HepG2 (cell line): ENCODE measurements around the gene CBX5. TPM values are rescaled to one million over a fixed set of nuclear protein-coding genes. Genes with fewer than 3 reads are reported as not detected.
A peak's percentile ranks its signal among the peaks of the same experiment; 100 is the strongest.

Experiments
- ATRX ChIP-seq: sonication (generic); formaldehyde crosslinking; IDR thresholded peaks from 2 replicates; pipeline ENCODE4 v1.4.0; 2020; ENCODE audit warnings: missing genetic modification reagents, borderline replicate concordance
- DNMT1 ChIP-seq: sonication (generic); formaldehyde crosslinking; IDR thresholded peaks from 2 replicates; pipeline ENCODE4 v1.5.1; 2020; ENCODE audit warnings: mild to moderate bottlenecking, missing genetic modification reagents
- FOXA1 ChIP-seq, 2 experiments: fragments of 450-650 bp in 1 of 2; sonication (generic) in 1 of 2; formaldehyde crosslinking in 1 of 2; IDR thresholded peaks; 2 replicates each; pipeline versions ENCODE4 v1.4.0 to v1.6.1; 2016 to 2020; ENCODE audit warnings: missing genetic modification reagents in 1 of 2
- RBM39 ChIP-seq: fragments of 200-400 bp; formaldehyde crosslinking; IDR thresholded peaks from one replicate; pipeline ENCODE4 v1.6.1; 2018; ENCODE audit warnings: antibody characterized with exemption, mild to moderate bottlenecking, low read depth, low read length; ENCODE audit not compliant: poor library complexity, severe bottlenecking
- SMAD9 ChIP-seq: sonication (generic); formaldehyde crosslinking; IDR thresholded peaks from 2 replicates; pipeline ENCODE4 v1.5.1; 2020; ENCODE audit warnings: mild to moderate bottlenecking, missing genetic modification reagents
- ZNF75D ChIP-seq: sonication (generic); formaldehyde crosslinking; IDR thresholded peaks from 2 replicates; pipeline ENCODE4 v1.8.1; 2023; ENCODE audit warnings: missing genetic modification reagents, mild to moderate bottlenecking, borderline replicate concordance
- polyA plus RNA-seq, 8 experiments: library from polyadenylated mRNA; depleted of rRNA in 3 of 8; stranded (reverse) in 7 of 8; unstranded in 1 of 8; fragments of >200 nt; fragmentation: Illumina TruSeq in 4 of 8; extraction: Trizol in 4 of 8; gene quantifications; 2 replicates each; pipeline versions ENCODE4 v1.2.1 to v1.2.3, GENCODE V29; 2011 to 2016; ENCODE audit warnings: low read depth in 4 of 8, missing spikeins in 1 of 8, mixed read lengths in 1 of 8; ENCODE audit not compliant: insufficient read depth in 1 of 8
- total RNA-seq, 5 experiments: library from RNA; depleted of rRNA; stranded (reverse); fragments of >200 nt; fragmentation: Illumina TruSeq; extraction: Trizol; gene quantifications; 2 replicates each; pipeline ENCODE4 v1.2.3, GENCODE V29; 2016; ENCODE audit warnings: low read depth in 1 of 5
- TF ChIP-seq, protein P1 (sequence below), 2 experiments: fragments of 450-650 bp in 1 of 2; sonication (generic) in 1 of 2; formaldehyde crosslinking in 1 of 2; IDR thresholded peaks; 2 replicates each; pipeline versions ENCODE4 v1.6.1 to v1.8.0; 2016 to 2022; ENCODE audit warnings: antibody characterized with exemption in 1 of 2, mild to moderate bottlenecking in 1 of 2, missing genetic modification reagents in 1 of 2
- TF ChIP-seq, protein P2 (sequence below): sonication (generic); formaldehyde crosslinking; IDR thresholded peaks from 2 replicates; pipeline ENCODE4 v1.5.0; 2020; ENCODE audit warnings: missing genetic modification reagents
- TF ChIP-seq, protein P3 (sequence below), 2 experiments: fragments of 450-650 bp in 1 of 2; sonication (generic) in 1 of 2; formaldehyde crosslinking; IDR thresholded peaks; 2 replicates each; pipeline versions ENCODE4 v1.5.0 to v1.8.0; 2020 to 2022; ENCODE audit warnings: mild to moderate bottlenecking in 1 of 2, missing genetic modification reagents in 1 of 2
- TF ChIP-seq, protein P4 (sequence below): sonication (generic); formaldehyde crosslinking; IDR thresholded peaks from 2 replicates; pipeline ENCODE4 v1.4.0; 2020; ENCODE audit warnings: mild to moderate bottlenecking, missing genetic modification reagents
- TF ChIP-seq, protein P5 (sequence below): sonication (generic); formaldehyde crosslinking; IDR thresholded peaks from 2 replicates; pipeline ENCODE4 v1.4.0; 2020; ENCODE audit warnings: low read depth, mild to moderate bottlenecking, missing genetic modification reagents

The CBX5 gene
- total and polyA plus RNA-seq, 2 of the 13 experiments (the other 11 are each of a cell fraction or from before 2014, with no cell fraction given) = 16.0 to 22.2 TPM

DNA sequence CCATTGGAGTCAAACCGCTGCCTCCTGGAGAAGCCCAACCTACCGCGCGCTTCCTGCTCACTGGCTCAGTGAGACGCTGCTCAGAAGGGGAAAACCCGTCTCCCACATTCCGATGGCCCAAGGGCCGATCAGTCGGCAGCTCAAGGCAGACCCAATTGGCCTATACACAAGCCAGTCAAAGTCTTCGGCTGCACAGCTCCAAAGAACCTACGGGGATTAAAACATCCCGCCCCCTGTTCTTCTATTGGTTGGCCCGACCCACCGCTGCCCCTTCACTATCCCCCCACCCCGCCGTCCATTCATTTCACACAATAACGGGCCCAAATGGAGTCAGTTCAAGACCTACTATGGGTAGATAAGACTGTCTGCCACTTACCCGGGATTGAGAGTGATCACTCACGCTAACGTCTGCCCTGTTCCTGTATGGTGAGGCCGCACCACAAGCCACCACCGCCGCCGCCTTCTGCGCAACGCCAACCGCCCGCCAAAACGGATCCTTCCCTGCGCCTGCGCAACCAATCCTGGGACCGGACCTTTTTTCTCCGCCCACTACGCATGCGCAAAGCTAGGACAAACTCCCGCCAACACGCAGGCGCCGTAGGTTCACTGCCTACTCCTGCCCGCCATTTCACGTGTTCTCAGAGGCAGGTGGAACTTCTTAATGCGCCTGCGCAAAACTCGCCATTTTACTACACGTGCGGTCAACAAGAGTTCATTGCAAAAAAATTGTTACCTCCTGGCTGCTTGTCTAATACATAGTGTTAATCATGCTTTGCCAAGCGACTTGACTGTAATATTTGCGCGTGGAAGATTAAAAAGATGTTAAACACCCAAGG is at the start of gene CBX5 (continued):
- TF ChIP-seq, protein P1, sequence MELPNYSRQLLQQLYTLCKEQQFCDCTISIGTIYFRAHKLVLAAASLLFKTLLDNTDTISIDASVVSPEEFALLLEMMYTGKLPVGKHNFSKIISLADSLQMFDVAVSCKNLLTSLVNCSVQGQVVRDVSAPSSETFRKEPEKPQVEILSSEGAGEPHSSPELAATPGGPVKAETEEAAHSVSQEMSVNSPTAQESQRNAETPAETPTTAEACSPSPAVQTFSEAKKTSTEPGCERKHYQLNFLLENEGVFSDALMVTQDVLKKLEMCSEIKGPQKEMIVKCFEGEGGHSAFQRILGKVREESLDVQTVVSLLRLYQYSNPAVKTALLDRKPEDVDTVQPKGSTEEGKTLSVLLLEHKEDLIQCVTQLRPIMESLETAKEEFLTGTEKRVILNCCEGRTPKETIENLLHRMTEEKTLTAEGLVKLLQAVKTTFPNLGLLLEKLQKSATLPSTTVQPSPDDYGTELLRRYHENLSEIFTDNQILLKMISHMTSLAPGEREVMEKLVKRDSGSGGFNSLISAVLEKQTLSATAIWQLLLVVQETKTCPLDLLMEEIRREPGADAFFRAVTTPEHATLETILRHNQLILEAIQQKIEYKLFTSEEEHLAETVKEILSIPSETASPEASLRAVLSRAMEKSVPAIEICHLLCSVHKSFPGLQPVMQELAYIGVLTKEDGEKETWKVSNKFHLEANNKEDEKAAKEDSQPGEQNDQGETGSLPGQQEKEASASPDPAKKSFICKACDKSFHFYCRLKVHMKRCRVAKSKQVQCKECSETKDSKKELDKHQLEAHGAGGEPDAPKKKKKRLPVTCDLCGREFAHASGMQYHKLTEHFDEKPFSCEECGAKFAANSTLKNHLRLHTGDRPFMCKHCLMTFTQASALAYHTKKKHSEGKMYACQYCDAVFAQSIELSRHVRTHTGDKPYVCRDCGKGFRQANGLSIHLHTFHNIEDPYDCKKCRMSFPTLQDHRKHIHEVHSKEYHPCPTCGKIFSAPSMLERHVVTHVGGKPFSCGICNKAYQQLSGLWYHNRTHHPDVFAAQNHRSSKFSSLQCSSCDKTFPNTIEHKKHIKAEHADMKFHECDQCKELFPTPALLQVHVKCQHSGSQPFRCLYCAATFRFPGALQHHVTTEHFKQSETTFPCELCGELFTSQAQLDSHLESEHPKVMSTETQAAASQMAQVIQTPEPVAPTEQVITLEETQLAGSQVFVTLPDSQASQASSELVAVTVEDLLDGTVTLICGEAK (IDR thresholded peaks at IDR 0.05) = no peak
- TF ChIP-seq, protein P1 (CRISPR knock-in tag; IDR thresholded peaks at IDR 0.05) = peak; percentile 21; the same call in 1 of the 2 replicates
- TF ChIP-seq FOXA1 (IDR thresholded peaks at IDR 0.05) (no peak), FOXA1 (CRISPR knock-in tag; IDR thresholded peaks at IDR 0.05) (peak; percentile 22; the same call in 1 of the 2 replicates), DNMT1 (CRISPR knock-in tag) (0 out of 2 replicates have a peak, but pooled peaks have one; percentile 16), SMAD9 (CRISPR knock-in tag) (0 out of 2 replicates have a peak, but pooled peaks have one; percentile 46), ZNF75D (CRISPR knock-in tag) (no peak), RBM39 (no peak), ATRX (CRISPR knock-in tag) (no peak)
- TF ChIP-seq, protein P2, sequence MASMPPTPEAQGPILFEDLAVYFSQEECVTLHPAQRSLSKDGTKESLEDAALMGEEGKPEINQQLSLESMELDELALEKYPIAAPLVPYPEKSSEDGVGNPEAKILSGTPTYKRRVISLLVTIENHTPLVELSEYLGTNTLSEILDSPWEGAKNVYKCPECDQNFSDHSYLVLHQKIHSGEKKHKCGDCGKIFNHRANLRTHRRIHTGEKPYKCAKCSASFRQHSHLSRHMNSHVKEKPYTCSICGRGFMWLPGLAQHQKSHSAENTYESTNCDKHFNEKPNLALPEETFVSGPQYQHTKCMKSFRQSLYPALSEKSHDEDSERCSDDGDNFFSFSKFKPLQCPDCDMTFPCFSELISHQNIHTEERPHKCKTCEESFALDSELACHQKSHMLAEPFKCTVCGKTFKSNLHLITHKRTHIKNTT (CRISPR knock-in tag) = no peak
- TF ChIP-seq, protein P3, sequence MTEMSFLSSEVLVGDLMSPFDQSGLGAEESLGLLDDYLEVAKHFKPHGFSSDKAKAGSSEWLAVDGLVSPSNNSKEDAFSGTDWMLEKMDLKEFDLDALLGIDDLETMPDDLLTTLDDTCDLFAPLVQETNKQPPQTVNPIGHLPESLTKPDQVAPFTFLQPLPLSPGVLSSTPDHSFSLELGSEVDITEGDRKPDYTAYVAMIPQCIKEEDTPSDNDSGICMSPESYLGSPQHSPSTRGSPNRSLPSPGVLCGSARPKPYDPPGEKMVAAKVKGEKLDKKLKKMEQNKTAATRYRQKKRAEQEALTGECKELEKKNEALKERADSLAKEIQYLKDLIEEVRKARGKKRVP (CRISPR knock-in tag; IDR thresholded peaks at IDR 0.05) = no peak
- TF ChIP-seq, protein P4, sequence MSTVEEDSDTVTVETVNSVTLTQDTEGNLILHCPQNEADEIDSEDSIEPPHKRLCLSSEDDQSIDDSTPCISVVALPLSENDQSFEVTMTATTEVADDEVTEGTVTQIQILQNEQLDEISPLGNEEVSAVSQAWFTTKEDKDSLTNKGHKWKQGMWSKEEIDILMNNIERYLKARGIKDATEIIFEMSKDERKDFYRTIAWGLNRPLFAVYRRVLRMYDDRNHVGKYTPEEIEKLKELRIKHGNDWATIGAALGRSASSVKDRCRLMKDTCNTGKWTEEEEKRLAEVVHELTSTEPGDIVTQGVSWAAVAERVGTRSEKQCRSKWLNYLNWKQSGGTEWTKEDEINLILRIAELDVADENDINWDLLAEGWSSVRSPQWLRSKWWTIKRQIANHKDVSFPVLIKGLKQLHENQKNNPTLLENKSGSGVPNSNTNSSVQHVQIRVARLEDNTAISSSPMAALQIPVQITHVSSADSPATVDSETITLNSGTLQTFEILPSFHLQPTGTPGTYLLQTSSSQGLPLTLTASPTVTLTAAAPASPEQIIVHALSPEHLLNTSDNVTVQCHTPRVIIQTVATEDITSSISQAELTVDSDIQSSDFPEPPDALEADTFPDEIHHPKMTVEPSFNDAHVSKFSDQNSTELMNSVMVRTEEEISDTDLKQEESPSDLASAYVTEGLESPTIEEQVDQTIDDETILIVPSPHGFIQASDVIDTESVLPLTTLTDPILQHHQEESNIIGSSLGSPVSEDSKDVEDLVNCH = 0 out of 2 replicates have a peak, but pooled peaks have one; percentile 50
- TF ChIP-seq, protein P5, sequence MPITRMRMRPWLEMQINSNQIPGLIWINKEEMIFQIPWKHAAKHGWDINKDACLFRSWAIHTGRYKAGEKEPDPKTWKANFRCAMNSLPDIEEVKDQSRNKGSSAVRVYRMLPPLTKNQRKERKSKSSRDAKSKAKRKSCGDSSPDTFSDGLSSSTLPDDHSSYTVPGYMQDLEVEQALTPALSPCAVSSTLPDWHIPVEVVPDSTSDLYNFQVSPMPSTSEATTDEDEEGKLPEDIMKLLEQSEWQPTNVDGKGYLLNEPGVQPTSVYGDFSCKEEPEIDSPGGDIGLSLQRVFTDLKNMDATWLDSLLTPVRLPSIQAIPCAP (CRISPR knock-in tag) = no peak
